HG03175 (cell line): ENCODE results near the gene PDS5B.
"Not testable (repeated sequence)": the region's sequence is repeated elsewhere in the genome, so short reads cannot be mapped to it uniquely, and the experiment has no call there.

Source experiments
- ATAC-seq: cut with Tn5 transposase; IDR thresholded peaks from one replicate; pipeline ENCODE4 v1.9.1; 2021; ENCODE audit warnings: mild to moderate bottlenecking, moderate library complexity; ENCODE audit not compliant: unreplicated experiment

The PDS5B gene

GRCh38 chr13:32650705-32651311 is 64.6 kb downstream of the PDS5B start:
- peak; percentile 75 for ATAC-seq

- no peak for ATAC-seq
Measured at GRCh38 chr13:32657309-32657708, 71.1 kb downstream of the PDS5B start.

- ATAC-seq, result no peak
Measured at GRCh38 chr13:32659736-32660135, 73.5 kb downstream of the PDS5B start.

- no peak for ATAC-seq
Measured at GRCh38 chr13:32660227-32660626, 74.0 kb downstream of the PDS5B start.

GRCh38 chr13:32661685-32662084 is 75.4 kb downstream of the PDS5B start:
- no peak for ATAC-seq

DNA sequence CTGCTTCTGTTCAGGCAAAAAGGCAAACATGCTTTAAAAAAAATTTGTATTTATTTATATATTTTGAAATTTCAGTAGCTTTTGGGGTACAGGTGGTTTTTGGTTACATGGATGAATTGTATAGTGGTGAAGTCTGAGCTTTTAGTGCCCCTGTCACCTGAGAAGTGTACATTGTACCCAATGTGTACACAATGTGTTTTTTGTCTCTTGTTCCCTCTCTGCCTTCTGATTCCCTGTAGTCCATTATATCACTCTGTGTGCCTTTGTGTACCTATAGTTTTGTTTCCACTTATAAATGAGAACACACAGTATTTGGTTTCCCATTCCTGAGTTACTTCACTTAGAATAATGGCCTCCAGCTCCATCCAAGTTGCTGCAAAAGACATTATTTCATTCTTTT is 77.4 kb downstream of the PDS5B start:
- no peak for ATAC-seq

DNA sequence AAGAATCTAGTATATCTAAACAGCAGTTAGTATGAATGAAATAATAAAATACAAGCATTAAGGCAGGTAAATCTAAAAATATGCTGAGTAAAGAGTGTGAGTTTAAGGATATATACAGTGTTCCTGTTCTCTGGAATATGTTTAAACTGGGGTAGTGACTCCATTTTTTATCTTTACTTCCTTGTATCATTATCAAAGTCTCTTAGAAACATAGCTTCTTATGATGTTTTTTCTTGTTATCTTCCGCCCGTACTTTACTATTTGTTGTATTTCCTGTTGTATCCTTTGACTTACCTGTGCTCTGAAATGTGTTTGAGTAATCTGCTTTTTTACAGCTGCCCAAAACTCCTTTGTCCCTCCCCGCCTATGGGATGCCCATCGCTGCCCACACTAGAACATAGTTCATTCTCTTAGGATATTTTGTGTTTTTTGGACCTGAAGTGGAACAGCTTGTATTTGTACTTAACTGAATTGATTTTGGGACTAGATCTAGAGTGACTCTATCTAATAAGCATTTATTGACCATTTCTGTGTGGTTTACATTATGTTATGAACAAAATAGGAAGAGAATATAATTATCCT is 80.8 kb downstream of the PDS5B start:
- no peak for ATAC-seq

- ATAC-seq, result no peak
Measured at GRCh38 chr13:32669030-32669646, 82.9 kb downstream of the PDS5B start.

GRCh38 chr13:32674503-32674902 is 88.3 kb downstream of the PDS5B start:
- ATAC-seq, result no peak

DNA sequence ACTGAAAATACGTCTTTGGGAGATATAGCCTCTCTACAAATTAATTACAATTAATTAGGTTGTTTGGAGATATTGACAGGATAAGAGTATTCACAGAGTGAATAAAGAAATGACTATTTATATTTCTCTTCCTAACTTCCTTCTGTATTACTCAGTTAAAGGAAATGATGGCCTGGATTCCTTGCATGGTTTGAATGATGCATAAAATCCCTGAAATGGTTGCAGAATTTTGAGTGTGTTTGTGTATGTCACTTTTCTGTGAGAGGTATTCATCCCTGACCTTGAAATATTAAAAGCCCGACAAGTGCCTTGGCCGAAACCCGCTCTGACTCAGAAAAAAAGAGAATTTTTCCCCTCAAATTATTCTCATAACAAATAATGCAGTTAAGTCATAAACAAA is 90.0 kb downstream of the PDS5B start:
- ATAC-seq, result no peak

DNA sequence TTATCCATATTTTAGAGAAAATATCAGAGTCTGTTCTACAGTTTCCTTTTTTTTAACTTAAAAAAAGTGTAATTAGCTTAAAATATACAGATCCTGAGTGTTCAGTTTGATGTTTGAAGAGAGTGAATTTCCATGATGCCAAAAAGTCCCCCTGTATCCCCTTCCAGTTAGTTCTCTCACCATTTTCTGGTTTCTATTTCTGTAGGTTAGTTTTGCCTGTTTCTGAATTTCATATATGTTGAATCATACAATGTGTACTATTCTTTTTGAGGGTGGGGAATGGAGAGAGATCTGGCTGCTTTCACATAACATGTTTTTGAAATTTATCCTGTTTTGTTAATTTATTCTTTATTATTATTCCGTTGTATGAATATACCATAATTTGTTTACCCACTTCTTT is 95.9 kb downstream of the PDS5B start:
- ATAC-seq, result no peak

GRCh38 chr13:32682740-32683139 is 96.5 kb downstream of the PDS5B start:
- no peak for ATAC-seq

GRCh38 chr13:32687275-32687674 is 101.0 kb downstream of the PDS5B start:
- no peak for ATAC-seq

- no peak for ATAC-seq
Measured at GRCh38 chr13:32695602-32696250, 109.5 kb downstream of the PDS5B start.

GRCh38 chr13:32707471-32707870 is 121.2 kb downstream of the PDS5B start:
- ATAC-seq, result no peak

DNA sequence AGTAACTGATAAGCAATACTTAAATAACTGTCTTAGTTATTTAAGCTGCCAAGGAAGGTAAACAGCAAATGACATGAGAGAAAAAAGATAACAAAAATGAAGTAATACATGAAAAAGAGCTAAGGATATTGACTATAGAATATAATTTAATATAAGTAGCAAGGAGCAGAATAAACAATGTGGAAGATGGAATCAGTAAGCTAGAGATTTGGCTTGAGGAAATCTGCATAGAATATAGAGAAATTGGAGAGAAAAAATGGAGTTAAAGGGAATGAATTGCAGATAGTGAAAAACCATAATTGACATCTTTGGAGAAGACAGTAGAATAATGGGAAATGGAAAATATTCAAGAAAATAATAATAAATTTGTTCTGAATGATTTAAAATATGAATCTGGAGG is 127.1 kb downstream of the PDS5B start:
- ATAC-seq, result no peak

GRCh38 chr13:32716201-32716600 is 129.9 kb downstream of the PDS5B start:
- ATAC-seq, result not testable (repeated sequence)

GRCh38 chr13:32720026-32720425 is 133.8 kb downstream of the PDS5B start:
- no peak for ATAC-seq

- not testable (repeated sequence) for ATAC-seq
Measured at GRCh38 chr13:32721131-32722034, 135.1 kb downstream of the PDS5B start.

DNA sequence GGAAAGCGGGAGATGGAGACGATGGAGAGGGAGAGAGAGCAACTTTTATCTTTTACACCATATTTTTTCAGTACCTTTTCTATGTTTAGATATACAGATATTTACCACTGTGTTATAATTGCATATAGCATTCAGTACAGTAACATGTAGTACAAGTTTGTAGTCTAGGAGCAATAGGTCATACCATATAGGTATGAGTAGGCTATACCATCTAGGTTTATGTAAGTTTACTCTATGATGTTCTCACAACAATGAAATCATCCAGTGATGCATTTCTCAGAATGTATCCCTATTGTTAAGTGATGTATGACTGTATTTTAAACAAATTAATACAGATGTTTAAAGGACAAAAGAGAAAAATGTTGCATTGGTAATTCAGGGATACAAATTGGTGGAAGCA is 136.1 kb downstream of the PDS5B start:
- ATAC-seq, result no peak

DNA sequence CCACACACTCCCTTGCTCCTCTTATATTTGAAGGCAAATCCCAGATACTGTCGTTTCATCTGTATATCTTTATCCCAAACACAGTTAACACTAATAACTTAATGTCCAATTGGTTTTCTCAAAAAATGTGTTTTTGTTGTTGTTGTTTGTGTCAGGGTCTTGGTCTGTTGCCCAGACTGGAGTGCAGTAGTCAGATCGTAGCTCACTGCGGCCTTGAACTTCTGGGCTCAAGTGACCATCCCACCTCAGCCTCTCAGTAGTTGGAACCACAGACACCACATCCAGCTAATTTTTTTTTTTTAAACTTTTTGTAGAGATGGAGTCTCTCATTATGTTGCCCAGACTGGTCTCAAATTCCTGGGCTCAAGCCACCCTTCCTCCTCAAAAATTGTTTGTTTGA is 137.7 kb downstream of the PDS5B start:
- no peak for ATAC-seq
